Stimulated activated CD4-positive, alpha-beta T cell treated with anti-CD3 and anti-CD28 coated beads, Interleukin-1b, Interleukin-23, amount 100 ng/mL, for 1 hour (primary cell): ENCODE measurements around the gene CDCA5.

Source experiments
- DNase-seq, 2 donors: peaks; one replicate each; pipeline ENCODE4 v3.0.0-alpha.2; 2020; ENCODE audit warnings: low read depth in 2 of 2

CDCA5 gene

GRCh38 chr11:65083834-65084597 is at the start of gene CDCA5, which contains the start of gene ZFPL1:
Gene CDCA5 (minus strand): TSS chr11:65084040. CDS start chr11:65083978, 62 bp downstream.
Gene ZFPL1 (plus strand): TSS chr11:65084222. CDS start chr11:65084699, 477 bp downstream.
- DNase-seq = peak; percentile 88 to 89

GRCh38 chr11:65132988-65133700 is 49.3 kb upstream of the CDCA5 start:
- no peak for DNase-seq

GRCh38 chr11:65132238-65132987 is 48.6 kb upstream of the CDCA5 start:
- no peak for DNase-seq

- no peak for DNase-seq
These were observed 48.0 kb upstream of the CDCA5 start for GRCh38 chr11:65131895-65132237.

DNA sequence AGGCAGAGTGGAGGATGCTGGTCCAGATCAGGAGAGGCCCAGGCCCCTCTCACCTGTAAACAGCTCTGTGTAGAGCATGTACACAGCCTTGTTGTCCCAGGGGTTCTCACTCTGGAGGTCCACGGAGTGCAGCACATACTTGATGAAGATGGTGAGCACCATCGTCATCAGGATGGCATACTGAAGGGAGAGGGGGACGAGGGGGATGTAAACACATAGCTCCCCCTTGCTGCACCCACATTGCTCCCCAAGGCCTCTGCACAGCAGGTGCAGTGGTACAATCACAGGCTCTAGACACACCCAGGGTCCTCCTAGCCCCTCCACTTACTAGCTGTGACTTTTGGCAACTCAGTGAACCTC is 47.6 kb upstream of the CDCA5 start:
- DNase-seq = no peak

DNA sequence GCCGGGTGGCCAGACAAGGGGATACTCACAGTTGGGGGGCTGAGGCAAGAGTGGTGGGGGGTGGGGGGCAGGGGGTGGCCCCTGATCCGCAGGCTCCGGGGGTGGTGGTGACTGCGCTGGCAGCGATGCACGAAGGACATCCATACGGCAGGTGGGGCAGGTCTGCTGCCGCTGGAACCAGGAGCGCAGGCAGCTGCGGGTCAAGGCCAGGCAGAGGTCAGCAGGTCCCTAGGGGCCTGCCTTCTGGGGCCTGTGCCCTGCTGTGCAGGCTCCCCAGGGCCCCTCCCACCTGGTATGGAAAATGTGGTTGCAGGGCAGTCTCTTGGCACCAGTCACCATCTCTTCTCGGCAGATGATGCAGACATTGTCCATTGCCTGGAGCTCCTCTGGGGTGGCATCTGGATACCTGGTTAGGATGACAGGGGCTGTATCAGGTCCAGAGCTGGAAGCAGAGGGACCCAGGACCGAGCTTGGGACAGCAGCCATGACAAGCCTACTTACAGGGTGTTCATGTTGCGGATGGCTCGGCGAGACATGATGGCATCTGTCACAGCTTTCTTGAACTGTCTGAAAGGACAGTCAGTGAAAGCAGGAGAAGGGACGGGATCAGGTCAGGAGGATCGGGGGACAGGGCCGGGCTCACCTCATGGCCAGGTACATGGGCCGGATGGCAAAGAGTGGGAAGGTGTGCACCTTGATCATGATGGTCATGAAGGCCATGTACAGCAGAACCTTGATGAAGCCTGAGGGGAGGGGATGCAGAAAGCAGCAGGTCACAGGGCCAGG is 47.0 kb upstream of the CDCA5 start:
- DNase-seq = no peak

GRCh38 chr11:65129649-65130441 is 46.0 kb upstream of the CDCA5 start:
- DNase-seq = no peak

DNA sequence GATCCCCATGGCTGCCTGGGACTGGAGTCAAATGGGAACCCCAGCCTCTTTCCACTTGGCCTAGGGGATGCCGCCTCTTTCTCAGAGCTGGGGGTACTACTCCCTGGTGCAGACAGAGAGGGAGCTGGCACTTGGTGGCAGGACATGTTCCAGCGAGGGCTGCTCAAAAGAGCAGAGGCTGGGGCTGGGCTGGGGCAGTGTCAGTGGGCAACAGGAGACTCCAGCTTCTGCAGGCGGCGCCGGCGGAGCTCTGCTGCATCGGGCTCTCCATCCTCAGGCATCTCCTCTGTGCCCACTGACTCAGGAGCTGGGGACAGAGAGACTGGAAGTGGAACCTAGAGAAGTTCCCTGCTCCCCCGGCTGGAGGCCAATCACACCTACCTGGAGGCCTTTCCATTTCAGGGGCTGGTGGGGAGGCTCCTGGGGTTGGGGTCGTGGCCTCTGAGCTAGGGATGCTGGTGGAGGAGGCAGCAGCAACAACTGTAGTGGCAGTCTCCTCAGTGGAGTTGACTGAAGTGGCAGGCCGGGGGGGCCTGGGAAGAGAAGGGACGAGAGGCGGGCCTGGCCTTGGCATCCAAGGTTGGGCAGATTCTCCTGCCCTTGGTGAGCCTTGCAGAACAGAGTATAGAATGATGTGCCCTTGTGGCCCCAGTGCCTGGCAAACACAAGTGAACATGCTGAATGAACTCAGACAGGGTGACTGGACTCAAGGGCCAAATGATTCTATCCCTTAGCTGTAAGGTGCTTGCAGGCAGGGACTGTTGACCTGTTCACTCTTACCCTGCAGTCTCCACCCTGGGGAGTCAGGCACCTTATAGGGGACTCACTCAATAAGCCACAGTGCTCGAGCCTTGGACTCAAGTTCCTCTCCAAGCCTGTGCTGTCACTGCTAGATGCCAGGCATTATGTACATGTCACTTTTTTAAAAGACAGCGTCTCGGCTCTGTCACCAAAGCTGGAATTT is 44.6 kb upstream of the CDCA5 start:
- no peak for DNase-seq

DNA sequence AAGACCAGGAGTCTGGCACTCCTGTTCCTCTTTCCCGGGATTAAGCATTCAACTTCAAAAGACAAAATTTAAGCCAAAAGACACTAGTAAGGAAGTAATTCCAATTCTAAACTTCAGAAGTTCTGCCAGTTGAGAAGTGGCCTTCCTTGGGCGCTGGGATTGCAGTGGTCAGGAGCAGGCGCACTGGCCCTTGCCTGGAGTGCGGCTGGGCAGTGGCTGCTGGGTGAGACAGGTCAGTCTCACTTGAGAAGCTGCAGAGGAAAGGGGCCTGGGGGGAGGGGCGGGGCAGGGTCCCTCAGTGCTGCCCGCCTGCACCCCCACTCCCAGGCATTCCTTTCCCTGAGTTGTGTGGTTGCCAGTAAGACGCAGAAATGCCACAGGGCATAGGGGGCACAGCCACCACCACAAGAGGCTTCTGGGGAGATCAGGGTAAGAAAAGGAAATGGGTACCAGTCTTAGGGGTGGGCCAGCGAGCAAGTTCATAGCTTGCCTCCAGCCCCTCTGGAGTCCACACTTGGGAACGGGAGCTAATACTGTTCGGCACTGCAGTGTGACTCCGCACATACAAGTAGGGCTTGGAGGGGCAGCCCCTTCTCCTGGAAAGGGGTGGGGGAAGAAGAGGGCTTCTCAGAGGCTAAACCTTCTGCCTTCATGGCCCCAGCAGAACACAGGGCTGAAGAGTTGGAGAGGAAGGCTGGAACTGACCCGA is 43.8 kb upstream of the CDCA5 start:
- no peak for DNase-seq

DNA sequence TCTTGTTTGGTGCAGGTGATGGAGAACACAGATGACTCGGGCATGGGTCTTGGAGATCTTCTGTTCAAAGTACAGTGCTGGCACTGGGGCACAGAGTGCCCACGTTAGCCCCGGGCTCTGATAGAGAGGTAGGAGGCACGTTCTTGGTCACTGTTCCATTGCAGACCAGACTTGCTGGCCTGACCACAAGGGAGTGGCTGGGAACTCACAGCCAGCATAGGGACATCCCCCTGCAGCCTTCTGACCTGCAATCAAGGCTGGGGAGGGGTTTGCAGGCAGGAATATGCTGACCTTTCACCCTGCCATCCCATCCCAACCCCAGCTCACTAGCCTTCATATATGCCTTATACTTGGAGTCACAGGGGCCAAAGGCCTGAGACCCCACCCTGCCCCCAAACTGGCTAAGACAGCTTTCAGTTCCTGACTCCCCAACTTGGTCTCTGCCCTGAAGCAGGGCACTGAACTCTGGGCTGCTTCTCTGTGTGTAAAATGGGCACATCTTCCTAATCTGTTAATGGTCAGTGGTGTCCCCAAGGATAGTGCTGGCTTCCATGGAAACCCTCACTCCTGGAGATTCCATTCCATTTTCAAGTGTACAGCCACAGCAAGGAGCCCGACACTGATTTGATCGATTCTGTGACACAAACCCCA is 42.9 kb upstream of the CDCA5 start:
- DNase-seq = no peak

DNA sequence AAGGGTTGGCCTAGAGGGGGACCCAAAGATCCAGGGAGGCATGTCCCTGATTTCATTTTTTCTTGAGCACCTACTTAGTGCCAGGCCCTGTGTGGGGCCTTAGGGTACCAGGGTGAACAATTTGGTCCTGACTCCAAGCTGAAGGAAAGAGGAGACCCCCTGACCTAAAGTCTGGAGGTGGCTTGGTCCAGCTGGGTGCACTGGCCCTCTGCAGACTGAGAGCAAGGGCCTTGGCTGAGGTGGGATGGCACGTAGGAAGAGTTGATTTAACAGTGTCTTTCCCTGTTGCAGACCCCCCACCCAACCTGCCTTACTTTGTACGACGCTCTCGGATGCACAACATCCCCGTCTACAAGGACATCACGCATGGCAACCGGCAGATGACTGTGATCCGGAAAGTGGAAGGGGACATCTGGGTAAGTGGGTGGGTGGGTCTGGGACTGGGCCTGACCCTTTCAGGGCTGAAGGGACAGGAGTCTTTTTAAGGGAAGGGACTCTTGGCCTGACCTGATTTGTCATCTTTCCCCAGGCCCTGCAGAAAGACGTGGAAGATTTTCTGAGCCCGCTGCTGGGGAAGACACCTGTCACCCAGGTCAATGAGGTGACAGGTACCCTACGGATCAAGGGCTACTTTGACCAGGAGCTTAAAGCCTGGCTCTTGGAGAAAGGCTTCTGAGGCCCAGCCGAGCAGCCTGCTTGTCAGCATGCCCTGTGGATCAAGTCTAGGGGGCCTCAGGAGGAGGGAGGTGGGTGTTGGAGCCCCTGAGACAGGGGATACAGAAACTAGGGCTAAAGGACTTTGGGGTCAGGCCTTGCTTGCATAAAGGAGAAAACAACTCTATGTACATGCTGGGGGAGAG is 41.6 kb upstream of the CDCA5 start:
- DNase-seq = no peak

DNA sequence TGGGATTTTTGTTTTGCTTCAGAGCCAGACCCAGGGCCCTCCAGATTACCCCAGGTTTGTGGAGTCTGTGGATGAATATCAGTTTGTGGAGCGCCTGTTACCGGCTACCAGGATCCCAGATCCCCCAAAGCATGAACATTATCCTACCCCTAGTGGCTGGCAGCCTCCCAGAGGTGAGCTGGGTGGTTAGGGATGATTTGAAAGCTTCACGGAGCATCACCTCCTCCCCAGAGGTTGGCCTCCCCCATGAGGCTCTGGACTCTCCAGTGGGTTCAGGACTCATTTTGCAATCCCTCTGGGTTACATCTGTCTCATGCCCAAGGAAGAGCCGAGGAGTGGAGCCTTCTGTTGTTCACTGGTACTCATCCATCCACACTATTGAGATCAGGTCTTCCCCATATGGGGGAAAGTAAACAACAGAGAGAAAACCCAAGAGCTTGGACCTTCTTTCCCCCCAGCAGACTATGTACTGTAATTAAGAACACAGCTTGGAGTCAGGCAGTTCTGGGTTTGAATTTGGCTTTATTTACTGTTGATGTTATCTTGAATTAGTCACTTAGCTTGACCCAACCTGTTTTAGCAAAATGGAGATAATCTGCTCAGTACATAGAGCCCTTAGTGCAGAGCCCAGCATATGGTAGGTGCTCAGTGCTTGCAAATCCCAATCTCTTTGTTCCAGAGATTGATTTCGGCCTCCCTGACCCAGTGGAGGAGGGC is 40.8 kb upstream of the CDCA5 start:
- no peak for DNase-seq

GRCh38 chr11:65121865-65122696 is 38.2 kb upstream of the CDCA5 start, which contains the start of the genes FAU and MRPL49:
Gene FAU (minus strand): TSS chr11:65122134. CDS start chr11:65121813, 321 bp downstream.
Gene MRPL49 (plus strand): TSS chr11:65122321. CDS start chr11:65122347, 26 bp downstream.
- peak; percentile 96 to 97 for DNase-seq

- no peak for DNase-seq
These were observed 37.6 kb upstream of the CDCA5 start for GRCh38 chr11:65121447-65121864.

DNA sequence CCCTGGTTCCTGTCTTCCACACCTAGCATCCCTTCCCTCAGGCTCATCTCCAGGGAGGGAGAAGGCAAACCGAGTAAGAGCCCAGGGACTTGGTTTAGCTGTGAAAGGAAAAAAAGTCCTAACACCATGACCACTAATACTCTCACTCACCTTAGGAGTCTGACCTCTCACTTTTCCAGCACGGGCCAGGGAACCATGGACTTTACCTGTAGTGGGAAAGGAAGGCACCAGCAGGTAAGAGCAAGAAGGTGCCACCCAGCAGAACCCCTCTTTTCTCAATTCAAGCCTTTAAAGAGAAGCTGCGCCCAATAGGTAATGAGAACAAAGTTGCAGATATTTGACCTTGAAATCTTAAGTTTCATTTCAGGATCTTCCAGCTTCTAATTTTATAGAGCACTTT is 37.0 kb upstream of the CDCA5 start:
- DNase-seq = no peak

GRCh38 chr11:65119670-65119995 is 35.8 kb upstream of the CDCA5 start:
- no peak for DNase-seq
